IMR-90 (cell line): ENCODE data around the gene GBA3. TPM values are rescaled to one million over a fixed set of nuclear protein-coding genes. Genes with fewer than 3 reads are reported as not detected.

ENCODE experiments used
- ATAC-seq: fragments of 200-7000 bp; cut with Tn5 transposase; 2 replicates; pipeline ENCODE4 v1.9.1; 2020; ENCODE audit warnings: low read depth, mild to moderate bottlenecking, moderate library complexity
- BruUV-seq: library from RNA; stranded (reverse); fragments of 400-500 nt; replicated peaks from 2 replicates; lab custom pipeline; 2021; lab: Mats Ljungman, UMichigan
- CTCF ChIA-PET: fragments of 300-600 bp; formaldehyde crosslinking; extraction: SDS; loops from one replicate; lab custom pipeline; 2021; ENCODE audit warnings: antibody characterized with exemption; lab: Yijun Ruan, JAX
- POLR2A ChIA-PET: fragments of 300-600 bp; sonication (Branson Sonifier 250); formaldehyde crosslinking; loops from one replicate; lab custom pipeline; 2022; ENCODE audit warnings: antibody characterized with exemption; ENCODE audit not compliant: unreplicated experiment; lab: Charles Lee
- DNase-seq: peaks from one replicate; pipeline ENCODE4 v3.0.0; 2013
- H2AFZ ChIP-seq: replicated peaks from 2 replicates; pipeline ENCODE3; 2013; ENCODE audit warnings: low read length, mild to moderate bottlenecking; ENCODE audit not compliant: poor library complexity
- H2AK5ac ChIP-seq: 2 replicates; pipeline ENCODE4 v1.6.1; 2013; ENCODE audit warnings: low read depth, low read length, inconsistent platforms
- H2AK9ac ChIP-seq: replicated peaks from 2 replicates; pipeline ENCODE3; 2013; ENCODE audit warnings: mild to moderate bottlenecking, low read depth, low read length, moderate library complexity; ENCODE audit not compliant: poor library complexity
- H2BK120ac ChIP-seq: 2 replicates; pipeline ENCODE4 v1.6.1; 2013; ENCODE audit warnings: low read depth, low read length, inconsistent platforms
- H2BK15ac ChIP-seq: 3 replicates; pipeline ENCODE4 v1.6.1; 2013; ENCODE audit warnings: low read depth, low read length, inconsistent platforms
- H2BK20ac ChIP-seq: 2 replicates; pipeline ENCODE4 v1.6.1; 2013; ENCODE audit warnings: low read depth, mild to moderate bottlenecking, inconsistent platforms, low read length, moderate library complexity
- H2BK5ac ChIP-seq: 2 replicates; pipeline ENCODE4 v1.6.1; 2013; ENCODE audit warnings: mild to moderate bottlenecking, low read depth, low read length, inconsistent platforms; ENCODE audit not compliant: poor library complexity, severe bottlenecking
- H3K14ac ChIP-seq: replicated peaks from 2 replicates; pipeline ENCODE4 v1.6.1; 2013; ENCODE audit warnings: low read depth, low read length, inconsistent platforms
- H3K18ac ChIP-seq: 2 replicates; pipeline ENCODE4 v1.6.1; 2013; ENCODE audit warnings: low read depth, low read length, control low read depth
- H3K23ac ChIP-seq: 2 replicates; pipeline ENCODE4 v1.6.1; 2013; ENCODE audit warnings: low read depth, low read length, inconsistent platforms
- H3K27ac ChIP-seq: 2 replicates; pipeline ENCODE4 v1.5.1; 2013; ENCODE audit warnings: mild to moderate bottlenecking, control low read depth, low read length; ENCODE audit not compliant: insufficient read depth
- H3K27me3 ChIP-seq: 2 replicates; pipeline ENCODE4 v1.6.1; 2013; ENCODE audit warnings: low read length; ENCODE audit not compliant: control insufficient read depth, insufficient read depth
- H3K36me3 ChIP-seq: 2 replicates; pipeline ENCODE4 v1.6.1; 2013; ENCODE audit warnings: low read length, mixed read lengths; ENCODE audit not compliant: control insufficient read depth, insufficient read depth
- H3K4ac ChIP-seq: 2 replicates; pipeline ENCODE4 v1.6.1; 2013; ENCODE audit warnings: low read depth, low read length, inconsistent platforms
- H3K4me1 ChIP-seq: 2 replicates; pipeline ENCODE4 v1.6.1; 2013; ENCODE audit warnings: low read length, mixed read lengths; ENCODE audit not compliant: control insufficient read depth, insufficient read depth
- H3K4me2 ChIP-seq: 2 replicates; pipeline ENCODE4 v1.6.1; 2013; ENCODE audit warnings: low read depth, mild to moderate bottlenecking, control low read depth, low read length, moderate library complexity
- H3K4me3 ChIP-seq: 2 replicates; pipeline ENCODE4 v1.5.1; 2013; ENCODE audit warnings: low read depth, mild to moderate bottlenecking, control low read depth, low read length, moderate library complexity; ENCODE audit not compliant: insufficient read depth
- H3K56ac ChIP-seq: 2 replicates; pipeline ENCODE4 v1.6.1; 2013; ENCODE audit warnings: low read length, inconsistent platforms; ENCODE audit not compliant: insufficient read depth; ENCODE audit errors: extremely low read depth
- H3K79me1 ChIP-seq, 2 experiments: 2 replicates each; pipeline ENCODE4 v1.6.1; 2013; ENCODE audit warnings: low read length in 2 of 2, inconsistent platforms in 1 of 2, low read depth in 1 of 2
- H3K9ac ChIP-seq: 2 replicates; pipeline ENCODE4 v1.6.1; 2013; ENCODE audit warnings: low read depth, low read length, control low read depth
- H3K9me1 ChIP-seq: 2 replicates; pipeline ENCODE4 v1.6.1; 2013; ENCODE audit warnings: low read length, inconsistent platforms; ENCODE audit not compliant: insufficient read depth
- H3K9me3 ChIP-seq: 2 replicates; pipeline ENCODE4 v1.6.1; 2013; ENCODE audit warnings: low read length; ENCODE audit not compliant: control insufficient read depth, insufficient read depth
- H4K20me1 ChIP-seq: 2 replicates; pipeline ENCODE4 v1.6.1; 2013; ENCODE audit warnings: low read length, inconsistent platforms; ENCODE audit not compliant: insufficient read depth
- H4K5ac ChIP-seq: 2 replicates; pipeline ENCODE4 v1.6.1; 2013; ENCODE audit warnings: mild to moderate bottlenecking, low read depth, low read length, control low read depth
- H4K8ac ChIP-seq, 2 experiments: 2 replicates each; pipeline ENCODE4 v1.6.1; 2013; ENCODE audit warnings: low read depth in 2 of 2, low read length in 2 of 2, control low read depth in 1 of 2, inconsistent platforms in 1 of 2
- H4K91ac ChIP-seq: 2 replicates; pipeline ENCODE4 v1.6.1; 2013; ENCODE audit warnings: low read depth, low read length, inconsistent platforms; ENCODE audit not compliant: insufficient read depth
- BHLHE40 ChIP-seq: fragments of 150-350 bp; IDR thresholded peaks from 2 replicates; pipeline ENCODE4 v1.6.1; 2016; ENCODE audit warnings: mild to moderate bottlenecking, low read depth, low read length
- CEBPB ChIP-seq: IDR thresholded peaks from 2 replicates; pipeline ENCODE4 v1.6.1; 2012; ENCODE audit warnings: low read depth, low read length, improper control_type of control experiment
- CHD1 ChIP-seq: IDR thresholded peaks from 2 replicates; pipeline ENCODE4 v1.6.1; 2012; ENCODE audit warnings: low read depth, low read length, improper control_type of control experiment
- CTCF ChIP-seq: conservative IDR thresholded peaks from 2 replicates; pipeline ENCODE4 v1.5.1; 2012; ENCODE audit warnings: mild to moderate bottlenecking, low read depth, low read length, improper control_type of control experiment
- ELK1 ChIP-seq: fragments of 150-350 bp; IDR thresholded peaks from 2 replicates; pipeline ENCODE4 v1.6.1; 2016; ENCODE audit warnings: low read depth, mild to moderate bottlenecking, low read length, moderate library complexity, borderline replicate concordance
- FOS ChIP-seq: fragments of 150-350 bp; IDR thresholded peaks from 2 replicates; pipeline ENCODE4 v1.6.1; 2016; ENCODE audit warnings: low read depth, low read length
- MAFK ChIP-seq: IDR thresholded peaks from 2 replicates; pipeline ENCODE4 v1.6.1; 2012; ENCODE audit warnings: low read depth, low read length, improper control_type of control experiment
- MAZ ChIP-seq: IDR thresholded peaks from 2 replicates; pipeline ENCODE4 v1.6.1; 2012; ENCODE audit warnings: low read depth, mild to moderate bottlenecking, low read length, improper control_type of control experiment, moderate library complexity, borderline replicate concordance
- MXI1 ChIP-seq: IDR thresholded peaks from 2 replicates; pipeline ENCODE4 v1.6.1; 2012; ENCODE audit warnings: low read depth, mild to moderate bottlenecking, low read length, moderate library complexity, borderline replicate concordance
- POLR2A ChIP-seq: IDR thresholded peaks from 2 replicates; pipeline ENCODE4 v1.6.1; 2012; ENCODE audit warnings: mild to moderate bottlenecking, low read depth, low read length
- RAD21 ChIP-seq: IDR thresholded peaks from 2 replicates; pipeline ENCODE4 v1.6.1; 2012; ENCODE audit warnings: low read length, improper control_type of control experiment
- RFX5 ChIP-seq: IDR thresholded peaks from 2 replicates; pipeline ENCODE4 v1.8.0; 2012; ENCODE audit warnings: low read depth, mild to moderate bottlenecking, low read length, moderate library complexity
- SMC3 ChIP-seq: fragments of 150-350 bp; IDR thresholded peaks from 2 replicates; pipeline ENCODE4 v1.6.1; 2016; ENCODE audit warnings: low read depth, mild to moderate bottlenecking, antibody characterized with exemption, low read length, moderate library complexity
- WGBS, 2 experiments: methylation state at CpG; one replicate each; pipeline versions ENCODE4 v1.1.5 to v1.1.7; 2013; ENCODE audit warnings: missing lambda C conversion rate in 2 of 2; ENCODE audit not compliant: insufficient read length in 1 of 2; ENCODE audit errors: extremely low coverage in 2 of 2; 5-methylcytosine and 5-hydroxymethylcytosine counted together
- dilution Hi-C: fragments of 300-500 bp; cut with HindIII; formaldehyde crosslinking; loops from one replicate; pipeline ENCODE4 v1.14.3; 2018; ENCODE audit warnings: low sequenced_read_pairs; ENCODE audit not compliant: unreplicated experiment
- in situ Hi-C: fragments of 300-500 bp; cut with MboI; formaldehyde crosslinking; loops from 3 replicates; pipeline ENCODE4 v1.14.3; 2019; ENCODE audit warnings: low sequenced_read_pairs, inconsistent platforms, mixed read lengths
- intact Hi-C: fragments of 100-400 bp; cut with micrococcal nuclease; formaldehyde crosslinking; loops from 2 replicates; pipeline ENCODE4 v1.10.0; 2022
- polyA plus RNA-seq, 3 experiments: library from polyadenylated mRNA; depleted of rRNA; stranded (reverse); fragments of >200 nt; gene quantifications; 2 replicates each; pipeline ENCODE4 v1.2.3, GENCODE V29; 2012; ENCODE audit warnings: low replicate concordance in 1 of 3
- total RNA-seq: library from RNA; depleted of rRNA; stranded (reverse); fragments of >200 nt; gene quantifications from 2 replicates; pipeline ENCODE4 v1.2.3, GENCODE V29; 2012

The GBA3 gene
- total and polyA plus RNA-seq, 2 of the 4 experiments (the other 2 are of a cell fraction) = not detected

- WGBS, 2 experiments = no CpG with 5 or more reads among the region's 8 CpGs
- H2BK5ac ChIP-seq = no peak overlapping the region
- no peak overlapping the region for H2AK5ac ChIP-seq
- in situ Hi-C loops = no loop called here
- no peak overlapping the region for H2BK20ac ChIP-seq
- DNase-seq (no peak), ATAC-seq (no peak)
- no peak overlapping the region for H4K5ac ChIP-seq
- no peak overlapping the region for H4K91ac ChIP-seq
- no peak overlapping the region for H4K8ac ChIP-seq
- H3K9me1 ChIP-seq = no peaks in the 10 kb centered on the region
- no peak overlapping the region for H3K56ac ChIP-seq
- ChIA-PET CTCF (no interaction called here), POLR2A (no interaction called here)
- no peak overlapping the region for H2BK15ac ChIP-seq
- 0 out of 2 replicates have a peak, but pooled peaks cover 2% of the 10 kb centered on the region for H3K9me3 ChIP-seq
- BruUV-seq = no TSS peak
- no peaks in the 10 kb centered on the region for H3K36me3 ChIP-seq
- H3K4me3 ChIP-seq = no peak overlapping the region
- intact Hi-C loops = no loop called here
- H3K4me2 ChIP-seq = no peak overlapping the region
- H3K27ac ChIP-seq = no peak overlapping the region
- H2AFZ ChIP-seq = no peak overlapping the region
- H3K14ac ChIP-seq = no peak overlapping the region
- no peak overlapping the region for H3K18ac ChIP-seq
- dilution Hi-C loops = no loop called here
- H3K9ac ChIP-seq = no peak overlapping the region
- H3K23ac ChIP-seq = no peak overlapping the region
- H3K4me1 ChIP-seq = no peaks in the 10 kb centered on the region
- no peaks in the 10 kb centered on the region for H3K27me3 ChIP-seq
- no peak overlapping the region for H3K4ac ChIP-seq
- no peak overlapping the region for H2AK9ac ChIP-seq
- H3K79me1 ChIP-seq = no peaks in the 10 kb centered on the region
- TF ChIP-seq SMC3 (no peak), CEBPB (no peak), MAFK (no peak), ELK1 (no peak), CHD1 (no peak), CTCF (no peak), RFX5 (no peak), RAD21 (no peak), MXI1 (no peak), MAZ (no peak), POLR2A (no peak), FOS (no peak), BHLHE40 (no peak)
- no peak overlapping the region for H2BK120ac ChIP-seq
- H4K20me1 ChIP-seq = no peaks in the 10 kb centered on the region
Observed at GRCh38 chr4:22744478-22745062, 51.8 kb downstream of the GBA3 start.
